ENCODE data around the gene CPNE7.
A peak's percentile ranks its signal among the peaks of the same experiment; 100 is the strongest.

CPNE7 gene

GRCh38 chr16:89549007-89549700 lies 26.4 kb upstream of the CPNE7 start:
- DNase-seq (ENCODE audit: low read depth), result no peak

GRCh38 chr16:89550421-89551007 lies 25.0 kb upstream of the CPNE7 start:
- no peak for DNase-seq (ENCODE audit: low read depth)

GRCh38 chr16:89552329-89552728 lies 23.2 kb upstream of the CPNE7 start:
- DNase-seq (ENCODE audit: low read depth), result no peak

GRCh38 chr16:89552913-89553312 lies 22.6 kb upstream of the CPNE7 start:
- DNase-seq (ENCODE audit: low read depth), result no peak

- no peak for DNase-seq (ENCODE audit: low read depth)
Observed at GRCh38 chr16:89553733-89554132, 21.8 kb upstream of the CPNE7 start.

- DNase-seq (ENCODE audit: low read depth), result no peak
Observed at GRCh38 chr16:89554343-89554742, 21.2 kb upstream of the CPNE7 start.

GRCh38 chr16:89555265-89555664 lies 20.3 kb upstream of the CPNE7 start:
- no peak for DNase-seq (ENCODE audit: low read depth)

- DNase-seq (ENCODE audit: low read depth), result no peak
Observed at GRCh38 chr16:89555780-89556179, 19.8 kb upstream of the CPNE7 start.

GRCh38 chr16:89556750-89557689 lies 18.5 kb upstream of the CPNE7 start:
- DNase-seq (ENCODE audit: low read depth), result peak; percentile 79

- DNase-seq (ENCODE audit: low read depth), result no peak
Observed at GRCh38 chr16:89557690-89558490, 17.7 kb upstream of the CPNE7 start.

GRCh38 chr16:89560378-89561141 lies 15.0 kb upstream of the CPNE7 start, which contains the start of gene RPL13:
RPL13 (plus strand) TSS chr16:89560682; CDS start chr16:89560960, 278 bp downstream.
- DNase-seq (ENCODE audit: low read depth), result peak; percentile 85

GRCh38 chr16:89561142-89561883 lies 14.2 kb upstream of the CPNE7 start:
- no peak for DNase-seq (ENCODE audit: low read depth)

GRCh38 chr16:89561884-89562599 lies 13.5 kb upstream of the CPNE7 start:
- no peak for DNase-seq (ENCODE audit: low read depth)

- DNase-seq (ENCODE audit: low read depth), result no peak
Observed at GRCh38 chr16:89562939-89563338, 12.6 kb upstream of the CPNE7 start.

- no peak for DNase-seq (ENCODE audit: low read depth)
Observed at GRCh38 chr16:89563639-89564392, 11.7 kb upstream of the CPNE7 start.

GRCh38 chr16:89564476-89565255 lies 10.9 kb upstream of the CPNE7 start:
- DNase-seq (ENCODE audit: low read depth), result no peak

GRCh38 chr16:89565256-89565505 lies 10.4 kb upstream of the CPNE7 start:
- no peak for DNase-seq (ENCODE audit: low read depth)

Data from stimulated activated CD8-positive, alpha-beta memory T cell treated with anti-CD3 and anti-CD28 coated beads, Interleukin-7, amount 100 ng/mL, for 24 hours (primary cell).